ENCODE data around the gene IGLL5.
"Not testable (repeated sequence)": the region's sequence is repeated elsewhere in the genome, so short reads cannot be mapped to it uniquely, and the experiment has no call there.

DNA sequence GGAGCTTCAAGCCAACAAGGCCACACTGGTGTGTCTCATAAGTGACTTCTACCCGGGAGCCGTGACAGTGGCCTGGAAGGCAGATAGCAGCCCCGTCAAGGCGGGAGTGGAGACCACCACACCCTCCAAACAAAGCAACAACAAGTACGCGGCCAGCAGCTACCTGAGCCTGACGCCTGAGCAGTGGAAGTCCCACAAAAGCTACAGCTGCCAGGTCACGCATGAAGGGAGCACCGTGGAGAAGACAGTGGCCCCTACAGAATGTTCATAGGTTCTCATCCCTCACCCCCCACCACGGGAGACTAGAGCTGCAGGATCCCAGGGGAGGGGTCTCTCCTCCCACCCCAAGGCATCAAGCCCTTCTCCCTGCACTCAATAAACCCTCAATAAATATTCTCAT is 18.8 kb downstream of the IGLL5 start:
- TF ChIP-seq, protein P1, sequence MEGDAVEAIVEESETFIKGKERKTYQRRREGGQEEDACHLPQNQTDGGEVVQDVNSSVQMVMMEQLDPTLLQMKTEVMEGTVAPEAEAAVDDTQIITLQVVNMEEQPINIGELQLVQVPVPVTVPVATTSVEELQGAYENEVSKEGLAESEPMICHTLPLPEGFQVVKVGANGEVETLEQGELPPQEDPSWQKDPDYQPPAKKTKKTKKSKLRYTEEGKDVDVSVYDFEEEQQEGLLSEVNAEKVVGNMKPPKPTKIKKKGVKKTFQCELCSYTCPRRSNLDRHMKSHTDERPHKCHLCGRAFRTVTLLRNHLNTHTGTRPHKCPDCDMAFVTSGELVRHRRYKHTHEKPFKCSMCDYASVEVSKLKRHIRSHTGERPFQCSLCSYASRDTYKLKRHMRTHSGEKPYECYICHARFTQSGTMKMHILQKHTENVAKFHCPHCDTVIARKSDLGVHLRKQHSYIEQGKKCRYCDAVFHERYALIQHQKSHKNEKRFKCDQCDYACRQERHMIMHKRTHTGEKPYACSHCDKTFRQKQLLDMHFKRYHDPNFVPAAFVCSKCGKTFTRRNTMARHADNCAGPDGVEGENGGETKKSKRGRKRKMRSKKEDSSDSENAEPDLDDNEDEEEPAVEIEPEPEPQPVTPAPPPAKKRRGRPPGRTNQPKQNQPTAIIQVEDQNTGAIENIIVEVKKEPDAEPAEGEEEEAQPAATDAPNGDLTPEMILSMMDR (IDR thresholded peaks at IDR 0.05): not testable (repeated sequence)
- not testable (repeated sequence) for TF ChIP-seq POLR2AphosphoS5, POLR2A (IDR thresholded peaks at IDR 0.05)

All from stomach (tissue), 4 donors.